ENCODE results near the gene STARD8.

- TF ChIP-seq GLIS3 (CRISPR knock-in tag; IDR thresholded peaks at IDR 0.05): no peak
- no peak for TF ChIP-seq OSR1 (CRISPR knock-in tag; IDR thresholded peaks at IDR 0.05)
- no peak for TF ChIP-seq ZC3H10 (CRISPR knock-in tag; IDR thresholded peaks at IDR 0.05)
- TF ChIP-seq ESRRG (CRISPR knock-in tag; IDR thresholded peaks at IDR 0.05): no peak
- TF ChIP-seq PATZ1 (CRISPR knock-in tag; IDR thresholded peaks at IDR 0.05; ENCODE audit: borderline replicate concordance): no peak
- TF ChIP-seq BACH2 (CRISPR knock-in tag; IDR thresholded peaks at IDR 0.05; ENCODE audit: borderline replicate concordance): no peak
- no peak for TF ChIP-seq CREB5 (CRISPR knock-in tag; IDR thresholded peaks at IDR 0.05; ENCODE audit: low read depth)
- no peak for TF ChIP-seq POU6F1 (CRISPR knock-in tag; IDR thresholded peaks at IDR 0.05; ENCODE audit: borderline replicate concordance, low read depth)
- TF ChIP-seq TOX (CRISPR knock-in tag; IDR thresholded peaks at IDR 0.05; ENCODE audit: borderline replicate concordance): no peak
- TF ChIP-seq PPARA (CRISPR knock-in tag; IDR thresholded peaks at IDR 0.05; ENCODE audit: borderline replicate concordance): no peak
- TF ChIP-seq ZNF565 (CRISPR knock-in tag; conservative IDR thresholded peaks at IDR 0.05; ENCODE audit: low read depth): no peak
Measured at GRCh38 chrX:68648960-68649359, 1.5 kb downstream of the STARD8 start.
